IMR-90 (cell line): ENCODE data around the gene RBMS3. TPM values are rescaled to one million over a fixed set of nuclear protein-coding genes. Genes with fewer than 3 reads are reported as not detected.

Source experiments
- ATAC-seq: fragments of 200-7000 bp; cut with Tn5 transposase; 2 replicates; pipeline ENCODE4 v1.9.1; 2020; ENCODE audit warnings: low read depth, mild to moderate bottlenecking, moderate library complexity
- BruUV-seq: library from RNA; stranded (reverse); fragments of 400-500 nt; replicated peaks from 2 replicates; lab custom pipeline; 2021; lab: Mats Ljungman, UMichigan
- CTCF ChIA-PET: fragments of 300-600 bp; formaldehyde crosslinking; extraction: SDS; loops from one replicate; lab custom pipeline; 2021; ENCODE audit warnings: antibody characterized with exemption; lab: Yijun Ruan, JAX
- POLR2A ChIA-PET: fragments of 300-600 bp; sonication (Branson Sonifier 250); formaldehyde crosslinking; loops from one replicate; lab custom pipeline; 2022; ENCODE audit warnings: antibody characterized with exemption; ENCODE audit not compliant: unreplicated experiment; lab: Charles Lee
- DNase-seq: peaks from one replicate; pipeline ENCODE4 v3.0.0; 2013
- H2AFZ ChIP-seq: replicated peaks from 2 replicates; pipeline ENCODE3; 2013; ENCODE audit warnings: low read length, mild to moderate bottlenecking; ENCODE audit not compliant: poor library complexity
- H2AK5ac ChIP-seq: 2 replicates; pipeline ENCODE4 v1.6.1; 2013; ENCODE audit warnings: low read depth, low read length, inconsistent platforms
- H2AK9ac ChIP-seq: replicated peaks from 2 replicates; pipeline ENCODE3; 2013; ENCODE audit warnings: mild to moderate bottlenecking, low read depth, low read length, moderate library complexity; ENCODE audit not compliant: poor library complexity
- H2BK120ac ChIP-seq: 2 replicates; pipeline ENCODE4 v1.6.1; 2013; ENCODE audit warnings: low read depth, low read length, inconsistent platforms
- H2BK15ac ChIP-seq: 3 replicates; pipeline ENCODE4 v1.6.1; 2013; ENCODE audit warnings: low read depth, low read length, inconsistent platforms
- H2BK20ac ChIP-seq: 2 replicates; pipeline ENCODE4 v1.6.1; 2013; ENCODE audit warnings: low read depth, mild to moderate bottlenecking, inconsistent platforms, low read length, moderate library complexity
- H2BK5ac ChIP-seq: 2 replicates; pipeline ENCODE4 v1.6.1; 2013; ENCODE audit warnings: mild to moderate bottlenecking, low read depth, low read length, inconsistent platforms; ENCODE audit not compliant: poor library complexity, severe bottlenecking
- H3K14ac ChIP-seq: replicated peaks from 2 replicates; pipeline ENCODE4 v1.6.1; 2013; ENCODE audit warnings: low read depth, low read length, inconsistent platforms
- H3K18ac ChIP-seq: 2 replicates; pipeline ENCODE4 v1.6.1; 2013; ENCODE audit warnings: low read depth, low read length, control low read depth
- H3K23ac ChIP-seq: 2 replicates; pipeline ENCODE4 v1.6.1; 2013; ENCODE audit warnings: low read depth, low read length, inconsistent platforms
- H3K27ac ChIP-seq: 2 replicates; pipeline ENCODE4 v1.5.1; 2013; ENCODE audit warnings: mild to moderate bottlenecking, control low read depth, low read length; ENCODE audit not compliant: insufficient read depth
- H3K27me3 ChIP-seq: 2 replicates; pipeline ENCODE4 v1.6.1; 2013; ENCODE audit warnings: low read length; ENCODE audit not compliant: control insufficient read depth, insufficient read depth
- H3K36me3 ChIP-seq: 2 replicates; pipeline ENCODE4 v1.6.1; 2013; ENCODE audit warnings: low read length, mixed read lengths; ENCODE audit not compliant: control insufficient read depth, insufficient read depth
- H3K4ac ChIP-seq: 2 replicates; pipeline ENCODE4 v1.6.1; 2013; ENCODE audit warnings: low read depth, low read length, inconsistent platforms
- H3K4me1 ChIP-seq: 2 replicates; pipeline ENCODE4 v1.6.1; 2013; ENCODE audit warnings: low read length, mixed read lengths; ENCODE audit not compliant: control insufficient read depth, insufficient read depth
- H3K4me2 ChIP-seq: 2 replicates; pipeline ENCODE4 v1.6.1; 2013; ENCODE audit warnings: low read depth, mild to moderate bottlenecking, control low read depth, low read length, moderate library complexity
- H3K4me3 ChIP-seq: 2 replicates; pipeline ENCODE4 v1.5.1; 2013; ENCODE audit warnings: low read depth, mild to moderate bottlenecking, control low read depth, low read length, moderate library complexity; ENCODE audit not compliant: insufficient read depth
- H3K56ac ChIP-seq: 2 replicates; pipeline ENCODE4 v1.6.1; 2013; ENCODE audit warnings: low read length, inconsistent platforms; ENCODE audit not compliant: insufficient read depth; ENCODE audit errors: extremely low read depth
- H3K79me1 ChIP-seq, 2 experiments: 2 replicates each; pipeline ENCODE4 v1.6.1; 2013; ENCODE audit warnings: low read length in 2 of 2, inconsistent platforms in 1 of 2, low read depth in 1 of 2
- H3K9ac ChIP-seq: 2 replicates; pipeline ENCODE4 v1.6.1; 2013; ENCODE audit warnings: low read depth, low read length, control low read depth
- H3K9me1 ChIP-seq: 2 replicates; pipeline ENCODE4 v1.6.1; 2013; ENCODE audit warnings: low read length, inconsistent platforms; ENCODE audit not compliant: insufficient read depth
- H3K9me3 ChIP-seq: 2 replicates; pipeline ENCODE4 v1.6.1; 2013; ENCODE audit warnings: low read length; ENCODE audit not compliant: control insufficient read depth, insufficient read depth
- H4K20me1 ChIP-seq: 2 replicates; pipeline ENCODE4 v1.6.1; 2013; ENCODE audit warnings: low read length, inconsistent platforms; ENCODE audit not compliant: insufficient read depth
- H4K5ac ChIP-seq: 2 replicates; pipeline ENCODE4 v1.6.1; 2013; ENCODE audit warnings: mild to moderate bottlenecking, low read depth, low read length, control low read depth
- H4K8ac ChIP-seq, 2 experiments: 2 replicates each; pipeline ENCODE4 v1.6.1; 2013; ENCODE audit warnings: low read depth in 2 of 2, low read length in 2 of 2, control low read depth in 1 of 2, inconsistent platforms in 1 of 2
- H4K91ac ChIP-seq: 2 replicates; pipeline ENCODE4 v1.6.1; 2013; ENCODE audit warnings: low read depth, low read length, inconsistent platforms; ENCODE audit not compliant: insufficient read depth
- MXI1 ChIP-seq: IDR thresholded peaks from 2 replicates; pipeline ENCODE4 v1.6.1; 2012; ENCODE audit warnings: low read depth, mild to moderate bottlenecking, low read length, moderate library complexity, borderline replicate concordance
- POLR2A ChIP-seq: IDR thresholded peaks from 2 replicates; pipeline ENCODE4 v1.6.1; 2012; ENCODE audit warnings: mild to moderate bottlenecking, low read depth, low read length
- RAD21 ChIP-seq: IDR thresholded peaks from 2 replicates; pipeline ENCODE4 v1.6.1; 2012; ENCODE audit warnings: low read length, improper control_type of control experiment
- WGBS, 2 experiments: methylation state at CpG; one replicate each; pipeline versions ENCODE4 v1.1.5 to v1.1.7; 2013; ENCODE audit warnings: missing lambda C conversion rate in 2 of 2; ENCODE audit not compliant: insufficient read length in 1 of 2; ENCODE audit errors: extremely low coverage in 2 of 2; 5-methylcytosine and 5-hydroxymethylcytosine counted together
- dilution Hi-C: fragments of 300-500 bp; cut with HindIII; formaldehyde crosslinking; loops from one replicate; pipeline ENCODE4 v1.14.3; 2018; ENCODE audit warnings: low sequenced_read_pairs; ENCODE audit not compliant: unreplicated experiment
- in situ Hi-C: fragments of 300-500 bp; cut with MboI; formaldehyde crosslinking; loops from 3 replicates; pipeline ENCODE4 v1.14.3; 2019; ENCODE audit warnings: low sequenced_read_pairs, inconsistent platforms, mixed read lengths
- intact Hi-C: fragments of 100-400 bp; cut with micrococcal nuclease; formaldehyde crosslinking; loops from 2 replicates; pipeline ENCODE4 v1.10.0; 2022
- polyA plus RNA-seq, 3 experiments: library from polyadenylated mRNA; depleted of rRNA; stranded (reverse); fragments of >200 nt; gene quantifications; 2 replicates each; pipeline ENCODE4 v1.2.3, GENCODE V29; 2012; ENCODE audit warnings: low replicate concordance in 1 of 3
- total RNA-seq: library from RNA; depleted of rRNA; stranded (reverse); fragments of >200 nt; gene quantifications from 2 replicates; pipeline ENCODE4 v1.2.3, GENCODE V29; 2012

The RBMS3 gene
- total and polyA plus RNA-seq, 2 of the 4 experiments (the other 2 are of a cell fraction) = 15.2 to 127 TPM

GRCh38 chr3:29339016-29339833 lies 58.4 kb downstream of the RBMS3 start:
- ChIA-PET POLR2A (no interaction called here), CTCF (interaction anchor here (0.7 to 1.2 kb wide), 2 partner anchors 67 to 77 kb away, joined by 3 to 4 read pairs; no protein-coding TSS in a partner anchor)
- no peak overlapping the region for H4K5ac ChIP-seq
- no peak overlapping the region for H3K4me3 ChIP-seq
- H2AK9ac ChIP-seq = peak overlapping the region; percentile 5
- H3K4me1 ChIP-seq = peaks cover 4% of the 10 kb centered on the region
- no peak overlapping the region for H2BK5ac ChIP-seq
- ATAC-seq (no peak), DNase-seq (peak; percentile 60)
- peaks cover 5% of the 10 kb centered on the region; the same call in 1 of the 2 replicates for H4K20me1 ChIP-seq
- no peak overlapping the region for H2BK15ac ChIP-seq
- H3K18ac ChIP-seq = peak overlapping the region; percentile 27; the same call in 1 of the 2 replicates
- H3K23ac ChIP-seq = no peak overlapping the region; the same call in 1 of the 2 replicates
- BruUV-seq = no TSS peak
- H3K9me3 ChIP-seq = no peaks in the 10 kb centered on the region
- 100% methylated on average over 1 of the region's 8 CpGs; no CpG with 5 or more reads in 1 of the 2 experiments for WGBS, 2 experiments
- H2AFZ ChIP-seq = no peak overlapping the region
- H2BK20ac ChIP-seq = no peak overlapping the region
- 0 out of 2 replicates have a peak overlapping the region, but pooled peaks have one; percentile 2 for H3K14ac ChIP-seq
- H2AK5ac ChIP-seq = peak overlapping the region; percentile 37; the same call in 1 of the 2 replicates
- H4K8ac ChIP-seq = 0 out of 4 replicates have a peak overlapping the region, but pooled peaks of 1 of the 2 experiments have one; percentile 17
- no peak overlapping the region for H3K56ac ChIP-seq
- H3K9ac ChIP-seq = no peak overlapping the region
- no peak overlapping the region for H4K91ac ChIP-seq
- H3K4me2 ChIP-seq = no peak overlapping the region
- TF ChIP-seq POLR2A (no peak), RAD21 (no peak), MXI1 (no peak)
- in situ Hi-C loops = no loop called here
- peaks cover 25 to 64% of the 10 kb centered on the region in 2 experiments for H3K79me1 ChIP-seq
- intact Hi-C loops = no loop called here
- H3K4ac ChIP-seq = no peak overlapping the region; the same call in 1 of the 2 replicates
- dilution Hi-C loops = no loop called here
- no peaks in the 10 kb centered on the region for H3K27me3 ChIP-seq
- no peaks in the 10 kb centered on the region for H3K36me3 ChIP-seq
- peaks cover 3% of the 10 kb centered on the region for H3K9me1 ChIP-seq
- H3K27ac ChIP-seq = no peak overlapping the region
- no peak overlapping the region for H2BK120ac ChIP-seq
